Epithelial cell of proximal tubule (primary cell): ENCODE measurements around the gene PPP1R1B. TPM values are rescaled to one million over a fixed set of nuclear protein-coding genes. Genes with fewer than 3 reads are reported as not detected.

Source experiments
- DNase-seq: peaks from one replicate; pipeline ENCODE4 v3.0.0-alpha.2; 2011; ENCODE audit warnings: low read depth
- H3K4me3 ChIP-seq: 2 replicates; pipeline ENCODE4 v1.5.1; 2011; ENCODE audit warnings: low read depth, mild to moderate bottlenecking, low read length
- total RNA-seq: library from RNA; depleted of rRNA; stranded (reverse); fragments of >200 nt; gene quantifications from 2 replicates; pipeline ENCODE4 v1.2.3, GENCODE V29; 2015
- TF ChIP-seq, protein P1 (sequence below): conservative IDR thresholded peaks from 2 replicates; pipeline ENCODE4 v1.5.1; 2012; ENCODE audit warnings: low read depth, mild to moderate bottlenecking, low read length

PPP1R1B gene
- total RNA-seq, 1 donor from 2014 or later = not detected

DNA sequence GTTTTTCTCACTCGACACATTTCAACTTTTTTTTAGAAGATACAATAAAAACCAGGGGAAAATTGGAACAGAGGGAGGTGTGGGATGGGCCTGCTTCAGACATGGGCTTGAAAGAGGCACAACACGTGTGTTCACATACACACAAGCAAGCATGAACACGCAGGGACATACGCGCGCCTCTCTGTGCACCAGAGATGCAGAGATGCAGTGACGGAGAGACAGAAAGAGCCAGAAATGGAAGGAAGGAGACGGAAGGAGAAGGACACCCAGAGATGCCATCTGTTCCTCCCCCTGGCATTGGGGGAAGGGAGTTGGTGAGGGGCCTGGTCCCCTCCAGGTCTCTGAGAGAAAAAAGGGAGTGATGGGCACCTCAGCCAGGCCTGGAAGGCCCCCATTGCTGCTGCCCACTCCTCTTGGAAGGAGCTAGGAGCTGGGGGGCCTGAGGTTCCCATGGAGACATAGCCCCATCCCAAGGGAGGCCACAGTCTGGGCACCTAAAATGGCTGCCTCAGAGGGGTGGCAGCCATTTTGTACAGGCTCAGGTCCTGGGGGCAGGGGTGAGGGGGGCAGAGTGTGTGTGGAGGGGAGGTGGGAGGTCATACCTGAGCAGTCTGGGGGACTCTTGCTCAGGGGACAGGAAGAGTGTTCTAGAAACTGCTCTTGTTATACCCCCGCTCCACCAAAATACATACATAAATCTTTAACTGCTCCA is 15.2 kb upstream of the PPP1R1B start:
- TF ChIP-seq, protein P1, sequence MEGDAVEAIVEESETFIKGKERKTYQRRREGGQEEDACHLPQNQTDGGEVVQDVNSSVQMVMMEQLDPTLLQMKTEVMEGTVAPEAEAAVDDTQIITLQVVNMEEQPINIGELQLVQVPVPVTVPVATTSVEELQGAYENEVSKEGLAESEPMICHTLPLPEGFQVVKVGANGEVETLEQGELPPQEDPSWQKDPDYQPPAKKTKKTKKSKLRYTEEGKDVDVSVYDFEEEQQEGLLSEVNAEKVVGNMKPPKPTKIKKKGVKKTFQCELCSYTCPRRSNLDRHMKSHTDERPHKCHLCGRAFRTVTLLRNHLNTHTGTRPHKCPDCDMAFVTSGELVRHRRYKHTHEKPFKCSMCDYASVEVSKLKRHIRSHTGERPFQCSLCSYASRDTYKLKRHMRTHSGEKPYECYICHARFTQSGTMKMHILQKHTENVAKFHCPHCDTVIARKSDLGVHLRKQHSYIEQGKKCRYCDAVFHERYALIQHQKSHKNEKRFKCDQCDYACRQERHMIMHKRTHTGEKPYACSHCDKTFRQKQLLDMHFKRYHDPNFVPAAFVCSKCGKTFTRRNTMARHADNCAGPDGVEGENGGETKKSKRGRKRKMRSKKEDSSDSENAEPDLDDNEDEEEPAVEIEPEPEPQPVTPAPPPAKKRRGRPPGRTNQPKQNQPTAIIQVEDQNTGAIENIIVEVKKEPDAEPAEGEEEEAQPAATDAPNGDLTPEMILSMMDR = no peak
- DNase-seq = no peak
- no peak overlapping the region for H3K4me3 ChIP-seq

DNA sequence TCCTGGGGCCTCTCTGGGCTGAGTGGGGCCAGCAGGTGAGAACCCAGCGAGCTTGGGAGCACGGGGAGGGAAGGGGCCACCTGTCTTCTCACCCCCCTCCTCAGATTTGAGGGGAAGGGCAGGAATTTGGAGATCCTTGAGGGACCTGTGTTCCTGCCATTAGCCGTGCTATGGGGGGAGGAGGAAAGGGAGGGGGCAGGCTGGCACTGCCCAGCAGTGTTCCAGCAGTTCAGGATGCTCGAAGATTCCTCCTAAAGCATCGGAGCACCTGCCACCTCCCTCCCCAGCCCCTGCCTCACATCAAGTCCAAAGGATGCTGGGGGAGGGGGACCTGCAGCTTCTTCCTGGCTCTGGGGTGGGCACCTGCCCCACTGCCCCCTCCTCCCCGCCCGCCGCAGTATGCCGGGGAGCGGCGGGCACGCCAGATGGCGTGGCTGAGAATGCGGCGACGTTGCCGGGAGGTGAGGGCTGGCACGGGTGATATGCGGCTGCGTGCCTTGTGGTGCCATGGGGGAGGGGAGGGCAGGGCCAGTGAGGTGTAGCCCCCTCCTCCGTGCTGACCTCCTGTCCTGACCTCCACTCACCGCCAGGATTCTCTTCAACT is 14.4 kb upstream of the PPP1R1B start:
- H3K4me3 ChIP-seq = no peak overlapping the region
- DNase-seq = no peak
- TF ChIP-seq, protein P1 = no peak

DNA sequence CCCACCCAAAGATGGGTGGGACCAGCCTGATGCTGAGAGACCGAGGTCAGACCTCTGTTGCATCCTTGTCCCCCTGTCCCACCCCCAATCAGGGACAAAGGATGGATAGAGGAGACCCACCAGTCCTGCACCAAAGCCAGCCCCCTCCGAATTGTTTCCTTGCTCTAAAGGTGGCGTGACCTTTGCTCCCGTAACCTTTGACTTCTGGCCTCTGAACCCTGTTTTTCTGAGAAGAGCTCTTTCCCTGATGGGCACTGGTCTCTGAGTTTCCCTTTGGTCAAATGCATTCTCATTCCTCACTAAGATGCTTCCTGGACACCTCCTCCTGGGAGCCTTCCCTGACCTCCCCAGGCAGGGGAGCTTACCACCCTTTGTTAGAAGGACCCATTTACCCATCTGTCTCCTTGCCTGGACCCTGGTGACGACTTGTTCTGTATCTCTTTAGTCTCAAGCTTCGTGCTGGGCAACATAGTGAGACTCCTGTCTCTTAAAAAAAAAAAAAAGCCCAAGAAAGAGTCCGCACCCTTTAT is 13.8 kb upstream of the PPP1R1B start:
- no peak for DNase-seq
- TF ChIP-seq, protein P1 = no peak
- no peak overlapping the region for H3K4me3 ChIP-seq

DNA sequence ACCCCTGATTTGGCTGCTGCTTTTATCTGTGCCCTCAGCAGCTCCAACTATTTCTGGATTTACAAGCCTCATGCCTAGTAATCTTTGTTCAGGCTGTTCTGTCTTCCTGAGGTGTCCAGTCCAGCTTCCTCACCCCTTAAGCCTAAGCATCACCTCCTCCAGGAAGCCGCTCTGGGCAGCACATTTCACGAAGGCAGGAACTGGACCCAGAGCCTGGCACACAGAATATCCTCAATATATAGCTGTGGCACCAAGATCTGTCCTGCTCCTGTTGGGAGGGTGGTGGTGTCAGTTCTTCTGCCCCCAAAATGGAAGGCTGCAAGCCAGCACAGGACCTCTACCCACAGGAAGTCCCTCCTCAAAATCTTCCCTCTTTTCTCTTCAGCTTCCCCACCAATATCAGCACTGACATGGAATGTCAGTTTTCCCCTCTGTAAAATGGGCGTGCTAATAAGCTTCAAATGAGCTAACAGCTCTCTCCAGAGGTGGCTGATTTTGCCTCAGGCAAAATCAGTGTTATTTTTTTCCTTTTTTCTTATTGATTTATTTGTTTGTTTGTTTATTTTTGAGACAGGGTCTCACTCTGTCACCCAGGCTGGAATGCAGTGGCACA is 12.1 kb upstream of the PPP1R1B start:
- no peak for DNase-seq
- no peak overlapping the region for H3K4me3 ChIP-seq
- TF ChIP-seq, protein P1 = no peak

DNA sequence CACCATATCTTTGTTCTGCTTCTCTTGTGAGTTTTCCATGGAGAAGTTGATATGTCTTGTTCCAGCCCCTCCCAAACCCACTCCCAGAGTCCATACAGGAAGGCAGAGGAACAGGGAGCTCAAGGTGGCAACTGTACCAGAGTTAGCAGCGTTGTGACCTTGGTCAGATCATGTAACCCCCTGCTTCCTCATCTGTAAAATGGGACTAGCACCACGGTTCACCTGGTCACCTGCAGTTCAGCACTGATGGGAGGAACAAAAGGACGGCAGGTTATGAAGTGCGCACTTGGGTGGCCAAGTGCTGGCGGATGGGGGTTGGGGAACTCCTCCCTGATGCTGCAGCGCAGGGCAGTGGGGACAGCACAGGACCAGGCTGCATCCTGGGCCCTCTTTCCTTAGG is 11.3 kb upstream of the PPP1R1B start:
- DNase-seq = no peak
- no peak overlapping the region for H3K4me3 ChIP-seq
- TF ChIP-seq, protein P1 = no peak

DNA sequence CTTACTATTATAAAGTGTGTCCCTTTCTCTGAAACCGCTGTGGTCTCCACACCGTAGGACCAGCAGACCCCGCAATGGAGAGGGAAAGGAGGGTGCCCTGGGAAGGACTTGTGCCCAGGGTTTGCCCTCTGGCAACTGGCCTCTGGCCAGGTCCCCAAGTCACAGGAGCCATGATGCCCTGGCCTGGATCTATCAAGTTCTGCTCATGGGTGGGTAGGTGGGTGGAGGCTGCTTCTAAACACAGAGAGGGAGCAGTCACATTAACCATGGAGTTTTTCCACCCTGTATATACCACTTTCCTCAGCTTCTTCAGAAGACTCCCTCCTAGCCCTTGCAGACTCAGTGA is 9.7 kb upstream of the PPP1R1B start:
- DNase-seq = no peak
- TF ChIP-seq, protein P1 = no peak
- no peak overlapping the region for H3K4me3 ChIP-seq
